ENCODE data around the gene SEMA5A. TPM values are rescaled to one million over a fixed set of nuclear protein-coding genes. Genes with fewer than 3 reads are reported as not detected.

Gene SEMA5A
- total RNA-seq, 2 donors from 2014 or later: 13.3 to 17.6 TPM

GRCh38 chr5:9233035-9233434, 312.8 kb downstream of the SEMA5A start:
- Histone ChIP-seq H3K27ac (no peak overlapping the region), H3K27me3 (replicated peaks; ENCODE audit: insufficient read depth) (no peaks in the 10 kb centered on the region), H3K4me3 (no peak overlapping the region), H3K36me3 (no peaks in the 10 kb centered on the region), H3K4me1 (ENCODE audit: control insufficient read depth in 1 of 2, low read depth in 2 of 2) (peaks cover 5 to 9% of the 10 kb centered on the region in 2 donors), H3K9me3 (no peaks in the 10 kb centered on the region)
- no peak for ATAC-seq (ENCODE audit: insufficient number of reproducible peaks, low FRiP score, low read depth)
- no peak for TF ChIP-seq CTCF (IDR thresholded peaks at IDR 0.05)
- no peak for DNase-seq (ENCODE audit: low spot score)

- Histone ChIP-seq H3K4me1 (ENCODE audit: control insufficient read depth in 1 of 2, low read depth in 2 of 2) (peaks cover 5 to 9% of the 10 kb centered on the region in 2 donors), H3K27ac (no peak overlapping the region), H3K36me3 (no peaks in the 10 kb centered on the region), H3K9me3 (no peaks in the 10 kb centered on the region), H3K4me3 (no peak overlapping the region), H3K27me3 (replicated peaks; ENCODE audit: insufficient read depth) (no peaks in the 10 kb centered on the region)
- ATAC-seq (ENCODE audit: insufficient number of reproducible peaks, low FRiP score, low read depth) (no peak), DNase-seq (ENCODE audit: low spot score) (no peak)
- no peak for TF ChIP-seq CTCF (IDR thresholded peaks at IDR 0.05)
Observed at GRCh38 chr5:9231842-9232241, 314.0 kb downstream of the SEMA5A start.

- no peak for ATAC-seq (ENCODE audit: insufficient number of reproducible peaks, low FRiP score, low read depth)
- peaks cover 5 to 9% of the 10 kb centered on the region in 2 donors for H3K4me1 ChIP-seq (ENCODE audit: control insufficient read depth in 1 of 2, low read depth in 2 of 2)
- H3K4me3 ChIP-seq: no peak overlapping the region
- H3K27ac ChIP-seq: no peak overlapping the region
- no peaks in the 10 kb centered on the region for H3K36me3 ChIP-seq
- DNase-seq (ENCODE audit: low spot score): no peak
- no peaks in the 10 kb centered on the region for H3K27me3 ChIP-seq (replicated peaks; ENCODE audit: insufficient read depth)
- no peaks in the 10 kb centered on the region for H3K9me3 ChIP-seq
- no peak for TF ChIP-seq CTCF (IDR thresholded peaks at IDR 0.05)
Observed at GRCh38 chr5:9230355-9230754, 315.5 kb downstream of the SEMA5A start.

- Histone ChIP-seq H3K4me3 (no peak overlapping the region), H3K9me3 (no peaks in the 10 kb centered on the region), H3K27me3 (replicated peaks; ENCODE audit: insufficient read depth) (no peaks in the 10 kb centered on the region), H3K36me3 (no peaks in the 10 kb centered on the region), H3K4me1 (ENCODE audit: control insufficient read depth in 1 of 2, low read depth in 2 of 2) (no peaks in the 10 kb centered on the region), H3K27ac (no peak overlapping the region)
- no peak for TF ChIP-seq CTCF (IDR thresholded peaks at IDR 0.05)
- ATAC-seq (ENCODE audit: insufficient number of reproducible peaks, low FRiP score, low read depth): no peak
- no peak for DNase-seq (ENCODE audit: low spot score)
Observed at GRCh38 chr5:9226016-9226536, 319.8 kb downstream of the SEMA5A start.

GRCh38 chr5:9222054-9222976, 323.6 kb downstream of the SEMA5A start:
- H3K36me3 ChIP-seq: no peaks in the 10 kb centered on the region
- no peak overlapping the region for H3K4me3 ChIP-seq
- H3K27ac ChIP-seq: no peak overlapping the region
- no peak for ATAC-seq (ENCODE audit: insufficient number of reproducible peaks, low FRiP score, low read depth)
- no peaks in the 10 kb centered on the region for H3K9me3 ChIP-seq
- H3K4me1 ChIP-seq (ENCODE audit: control insufficient read depth in 1 of 2, low read depth in 2 of 2): no peaks in the 10 kb centered on the region
- TF ChIP-seq CTCF (IDR thresholded peaks at IDR 0.05): no peak
- DNase-seq (ENCODE audit: low spot score): no peak
- no peaks in the 10 kb centered on the region for H3K27me3 ChIP-seq (replicated peaks; ENCODE audit: insufficient read depth)
